Measurements from ENCODE around the gene YPEL2. TPM values are rescaled to one million over a fixed set of nuclear protein-coding genes. Genes with fewer than 3 reads are reported as not detected.

YPEL2 gene
- total RNA-seq, 2 experiments from 2014 or later, result 0.88 to 3.1 TPM

DNA sequence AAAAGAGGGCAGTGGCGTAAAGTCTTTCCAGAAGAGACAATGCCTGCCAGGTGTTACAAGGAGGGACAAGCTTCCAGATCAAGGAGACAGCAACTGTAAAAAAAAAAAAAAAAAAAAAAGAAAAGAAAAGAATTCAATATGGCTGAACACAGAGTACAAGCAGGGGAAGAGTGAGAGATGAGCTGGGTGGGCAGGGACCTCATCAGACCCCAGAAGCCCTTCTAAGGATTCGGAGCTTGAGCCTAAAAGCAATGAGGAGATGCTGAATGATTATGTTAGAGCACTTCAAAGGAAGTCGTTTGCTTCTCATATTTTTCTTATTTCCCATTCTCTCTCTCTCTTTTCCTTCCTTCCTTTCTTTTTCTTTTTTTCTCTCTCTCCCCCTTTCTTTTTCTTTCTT, 103.0 kb downstream of the YPEL2 start:
- H3K27ac ChIP-seq (ENCODE audit: low read depth, low read length, poor library complexity, severe bottlenecking), result no peak overlapping the region
- BruUV-seq (replicated peaks), result no TSS peak
- no peaks in the 10 kb centered on the region for H4K20me1 ChIP-seq (ENCODE audit: insufficient read depth, low read length)
- ChIA-PET POLR2A (interaction anchor here (0.6 to 0.7 kb wide), 2 partner anchors 43 to 124 kb away, joined by 4 to 7 read pairs; no protein-coding TSS in a partner anchor), CTCF (ENCODE audit: unreplicated experiment) (interaction anchor here (1.3 kb wide), 1 partner anchor 104 kb away, joined by 5 read pairs; no protein-coding TSS in a partner anchor)
- peaks cover 18% of the 10 kb centered on the region for H3K4me1 ChIP-seq (ENCODE audit: insufficient read depth, low read length, poor library complexity, severe bottlenecking)
- no peaks in the 10 kb centered on the region for H3K36me3 ChIP-seq (ENCODE audit: insufficient read depth, low read length)
- H3K9me2 ChIP-seq (ENCODE audit: insufficient read depth, low read length), result no peaks in the 10 kb centered on the region
- no peak overlapping the region for H3K4me2 ChIP-seq (ENCODE audit: low read length)
- H3K9me3 ChIP-seq (ENCODE audit: low read length), result no peaks in the 10 kb centered on the region
- no peak overlapping the region for H2AFZ ChIP-seq (ENCODE audit: low read length)
- H3K4me3 ChIP-seq (ENCODE audit: low read depth, low read length, poor library complexity, severe bottlenecking), result no peak overlapping the region
- no peak for TF ChIP-seq EZH2phosphoT487 (IDR thresholded peaks at IDR 0.05; ENCODE audit: borderline replicate concordance, low read depth, low read length)
- TF ChIP-seq, protein P1, sequence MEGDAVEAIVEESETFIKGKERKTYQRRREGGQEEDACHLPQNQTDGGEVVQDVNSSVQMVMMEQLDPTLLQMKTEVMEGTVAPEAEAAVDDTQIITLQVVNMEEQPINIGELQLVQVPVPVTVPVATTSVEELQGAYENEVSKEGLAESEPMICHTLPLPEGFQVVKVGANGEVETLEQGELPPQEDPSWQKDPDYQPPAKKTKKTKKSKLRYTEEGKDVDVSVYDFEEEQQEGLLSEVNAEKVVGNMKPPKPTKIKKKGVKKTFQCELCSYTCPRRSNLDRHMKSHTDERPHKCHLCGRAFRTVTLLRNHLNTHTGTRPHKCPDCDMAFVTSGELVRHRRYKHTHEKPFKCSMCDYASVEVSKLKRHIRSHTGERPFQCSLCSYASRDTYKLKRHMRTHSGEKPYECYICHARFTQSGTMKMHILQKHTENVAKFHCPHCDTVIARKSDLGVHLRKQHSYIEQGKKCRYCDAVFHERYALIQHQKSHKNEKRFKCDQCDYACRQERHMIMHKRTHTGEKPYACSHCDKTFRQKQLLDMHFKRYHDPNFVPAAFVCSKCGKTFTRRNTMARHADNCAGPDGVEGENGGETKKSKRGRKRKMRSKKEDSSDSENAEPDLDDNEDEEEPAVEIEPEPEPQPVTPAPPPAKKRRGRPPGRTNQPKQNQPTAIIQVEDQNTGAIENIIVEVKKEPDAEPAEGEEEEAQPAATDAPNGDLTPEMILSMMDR (conservative IDR thresholded peaks at IDR 0.05; ENCODE audit: low read length), result no peak
- no peak for DNase-seq (ENCODE audit: low spot score)
- intact Hi-C loops (cut with micrococcal nuclease; ENCODE audit: unreplicated experiment), result no loop called here
- no peaks in the 10 kb centered on the region for H3K79me2 ChIP-seq (ENCODE audit: insufficient read depth, low read depth, low read length)

GRCh38 chr17:59435238-59435637, 103.8 kb downstream of the YPEL2 start:
- Histone ChIP-seq H3K36me3 (ENCODE audit: insufficient read depth, low read length) (no peaks in the 10 kb centered on the region), H4K20me1 (ENCODE audit: insufficient read depth, low read length) (no peaks in the 10 kb centered on the region), H3K27ac (ENCODE audit: low read depth, low read length, poor library complexity, severe bottlenecking) (no peak overlapping the region), H3K4me3 (ENCODE audit: low read depth, low read length, poor library complexity, severe bottlenecking) (no peak overlapping the region), H3K9me2 (ENCODE audit: insufficient read depth, low read length) (no peaks in the 10 kb centered on the region), H3K4me2 (ENCODE audit: low read length) (no peak overlapping the region), H3K9me3 (ENCODE audit: low read length) (no peaks in the 10 kb centered on the region), H3K79me2 (ENCODE audit: insufficient read depth, low read depth, low read length) (no peaks in the 10 kb centered on the region), H2AFZ (ENCODE audit: low read length) (no peak overlapping the region), H3K4me1 (ENCODE audit: insufficient read depth, low read length, poor library complexity, severe bottlenecking) (peaks cover 26% of the 10 kb centered on the region)
- TF ChIP-seq, protein P1 (conservative IDR thresholded peaks at IDR 0.05; ENCODE audit: low read length), result no peak
- CTCF ChIA-PET (ENCODE audit: unreplicated experiment), result interaction anchor here (1.3 kb wide), 1 partner anchor 105 kb away, joined by 5 read pairs; no protein-coding TSS in a partner anchor
- POLR2A ChIA-PET, result interaction anchor here (0.7 kb wide), 1 partner anchor 30 kb away, joined by 4 read pairs; no protein-coding TSS in a partner anchor
- intact Hi-C loops (cut with micrococcal nuclease; ENCODE audit: unreplicated experiment), result no loop called here
- no TSS peak for BruUV-seq (replicated peaks)
- no peak for DNase-seq (ENCODE audit: low spot score)

DNA sequence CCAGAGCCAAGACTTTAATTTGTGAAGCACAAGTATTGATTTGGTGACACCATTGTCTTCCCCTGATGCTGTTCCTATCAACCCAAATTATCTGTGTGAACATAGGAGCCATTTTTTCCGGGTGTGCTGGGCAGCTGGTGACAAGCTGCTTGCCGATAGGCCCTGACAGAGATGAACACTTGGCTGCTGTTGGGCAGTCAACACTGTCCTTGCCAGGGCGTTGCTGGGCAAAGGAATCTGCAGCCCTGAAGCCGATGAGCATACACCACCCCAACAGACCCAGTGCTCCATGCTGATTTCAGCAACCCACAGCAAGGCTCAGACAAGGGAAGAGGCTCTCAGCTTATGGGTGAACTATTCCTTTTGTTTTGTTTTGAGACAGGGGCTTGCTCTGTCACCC, 105.4 kb downstream of the YPEL2 start:
- H3K36me3 ChIP-seq (ENCODE audit: insufficient read depth, low read length), result no peaks in the 10 kb centered on the region
- H3K9me3 ChIP-seq (ENCODE audit: low read length), result no peaks in the 10 kb centered on the region
- H3K27ac ChIP-seq (ENCODE audit: low read depth, low read length, poor library complexity, severe bottlenecking), result no peak overlapping the region
- TF ChIP-seq, protein P1 (conservative IDR thresholded peaks at IDR 0.05; ENCODE audit: low read length), result no peak
- TF ChIP-seq EZH2phosphoT487 (IDR thresholded peaks at IDR 0.05; ENCODE audit: borderline replicate concordance, low read depth, low read length), result no peak
- no peak overlapping the region for H2AFZ ChIP-seq (ENCODE audit: low read length)
- no peaks in the 10 kb centered on the region for H3K9me2 ChIP-seq (ENCODE audit: insufficient read depth, low read length)
- CTCF ChIA-PET (ENCODE audit: unreplicated experiment), result interaction anchor here (0.6 kb wide), 1 partner anchor 146 kb away, joined by 3 read pairs; no protein-coding TSS in a partner anchor
- H4K20me1 ChIP-seq (ENCODE audit: insufficient read depth, low read length), result no peaks in the 10 kb centered on the region
- no peak overlapping the region for H3K4me3 ChIP-seq (ENCODE audit: low read depth, low read length, poor library complexity, severe bottlenecking)
- H3K79me2 ChIP-seq (ENCODE audit: insufficient read depth, low read depth, low read length), result no peaks in the 10 kb centered on the region
- peaks cover 31% of the 10 kb centered on the region for H3K4me1 ChIP-seq (ENCODE audit: insufficient read depth, low read length, poor library complexity, severe bottlenecking)
- POLR2A ChIA-PET, result interaction anchor here (1.5 kb wide), 1 partner anchor 13 kb away, joined by 3 read pairs; no protein-coding TSS in a partner anchor
- intact Hi-C loops (cut with micrococcal nuclease; ENCODE audit: unreplicated experiment), result no loop called here
- BruUV-seq (replicated peaks), result no TSS peak
- no peak overlapping the region for H3K4me2 ChIP-seq (ENCODE audit: low read length)
- DNase-seq (ENCODE audit: low spot score), result no peak

All from OCI-LY7 (cell line).